HUES6 (cell line): ENCODE results near the gene ESCO1.

Experiments used
- H3K27ac ChIP-seq: 2 replicates; pipeline ENCODE4 v1.7.0; 2013; ENCODE audit warnings: low read depth, mild to moderate bottlenecking, low read length, inconsistent platforms
- H3K27me3 ChIP-seq: 2 replicates; pipeline ENCODE4 v1.6.1; 2013; ENCODE audit warnings: low read length; ENCODE audit not compliant: control insufficient read depth, insufficient read depth
- H3K36me3 ChIP-seq: 2 replicates; pipeline ENCODE4 v1.6.1; 2013; ENCODE audit warnings: low read length; ENCODE audit not compliant: control insufficient read depth, insufficient read depth
- H3K4me1 ChIP-seq: 2 replicates; pipeline ENCODE4 v1.6.1; 2013; ENCODE audit warnings: low read length; ENCODE audit not compliant: control insufficient read depth, insufficient read depth
- H3K4me3 ChIP-seq: 2 replicates; pipeline ENCODE4 v1.5.1; 2013; ENCODE audit warnings: low read depth, low read length
- H3K9ac ChIP-seq: one replicate; pipeline ENCODE4 v1.6.1; 2013; ENCODE audit warnings: mild to moderate bottlenecking, low read length
- H3K9me3 ChIP-seq: 2 replicates; pipeline ENCODE4 v1.6.1; 2013; ENCODE audit warnings: low read depth, low read length; ENCODE audit not compliant: control insufficient read depth, insufficient read depth

Gene ESCO1

GRCh38 chr18:21571772-21572171, 28.7 kb downstream of the ESCO1 start:
- peaks cover 83% of the 10 kb centered on the region for H3K36me3 ChIP-seq

GRCh38 chr18:21559195-21559594, 41.3 kb downstream of the ESCO1 start:
- Histone ChIP-seq H3K36me3 (peaks cover 63% of the 10 kb centered on the region), H3K4me1 (no peaks in the 10 kb centered on the region), H3K9me3 (no peaks in the 10 kb centered on the region), H3K27me3 (no peaks in the 10 kb centered on the region), H3K27ac (no peak overlapping the region), H3K9ac (no peak overlapping the region), H3K4me3 (no peak overlapping the region)

More at GRCh38 chr18:21571772-21572171, 28.7 kb downstream of the ESCO1 start:
- Histone ChIP-seq H3K4me1 (no peaks in the 10 kb centered on the region), H3K9me3 (no peaks in the 10 kb centered on the region), H3K27ac (no peak overlapping the region), H3K4me3 (no peak overlapping the region), H3K9ac (no peak overlapping the region), H3K27me3 (no peaks in the 10 kb centered on the region)

- no peak overlapping the region for H3K27ac ChIP-seq
- H3K4me3 ChIP-seq: no peak overlapping the region
- H3K4me1 ChIP-seq: no peaks in the 10 kb centered on the region
- H3K27me3 ChIP-seq: no peaks in the 10 kb centered on the region
- H3K36me3 ChIP-seq: peaks cover 57% of the 10 kb centered on the region
- H3K9ac ChIP-seq: no peak overlapping the region
- no peaks in the 10 kb centered on the region for H3K9me3 ChIP-seq
These were observed 42.8 kb downstream of the ESCO1 start for GRCh38 chr18:21557607-21558253.

- H3K4me1 ChIP-seq: no peaks in the 10 kb centered on the region
- no peak overlapping the region for H3K4me3 ChIP-seq
- H3K9ac ChIP-seq: no peak overlapping the region
- H3K9me3 ChIP-seq: no peaks in the 10 kb centered on the region
- no peaks in the 10 kb centered on the region for H3K27me3 ChIP-seq
- H3K36me3 ChIP-seq: peaks cover 33% of the 10 kb centered on the region
- H3K27ac ChIP-seq: no peak overlapping the region
These were observed 50.0 kb downstream of the ESCO1 start for GRCh38 chr18:21550510-21550970.

- H3K9ac ChIP-seq: no peak overlapping the region
- H3K4me3 ChIP-seq: no peak overlapping the region
- H3K4me1 ChIP-seq: no peaks in the 10 kb centered on the region
- H3K27me3 ChIP-seq: no peaks in the 10 kb centered on the region
- no peak overlapping the region for H3K27ac ChIP-seq
- H3K36me3 ChIP-seq: peaks cover 28% of the 10 kb centered on the region
- no peaks in the 10 kb centered on the region for H3K9me3 ChIP-seq
These were observed 51.9 kb downstream of the ESCO1 start for GRCh38 chr18:21548647-21549046.

GRCh38 chr18:21546423-21546822, 54.1 kb downstream of the ESCO1 start:
- Histone ChIP-seq H3K4me3 (no peak overlapping the region), H3K27ac (no peak overlapping the region), H3K27me3 (no peaks in the 10 kb centered on the region), H3K36me3 (peaks cover 19% of the 10 kb centered on the region), H3K9me3 (no peaks in the 10 kb centered on the region), H3K9ac (no peak overlapping the region), H3K4me1 (no peaks in the 10 kb centered on the region)

- Histone ChIP-seq H3K27me3 (no peaks in the 10 kb centered on the region), H3K36me3 (peaks cover 51% of the 10 kb centered on the region), H3K27ac (no peak overlapping the region), H3K4me1 (no peaks in the 10 kb centered on the region), H3K9ac (no peak overlapping the region), H3K4me3 (no peak overlapping the region), H3K9me3 (no peaks in the 10 kb centered on the region)
These were observed 62.3 kb downstream of the ESCO1 start for GRCh38 chr18:21538230-21538629.

GRCh38 chr18:21534327-21534726, 66.2 kb downstream of the ESCO1 start:
- Histone ChIP-seq H3K4me3 (no peak overlapping the region), H3K27me3 (no peaks in the 10 kb centered on the region), H3K27ac (no peak overlapping the region), H3K4me1 (no peaks in the 10 kb centered on the region), H3K9ac (no peak overlapping the region), H3K9me3 (no peaks in the 10 kb centered on the region), H3K36me3 (peaks cover 81% of the 10 kb centered on the region)

GRCh38 chr18:21526463-21526862, 74.0 kb downstream of the ESCO1 start:
- Histone ChIP-seq H3K36me3 (peaks cover 66% of the 10 kb centered on the region), H3K27ac (no peak overlapping the region), H3K9ac (no peak overlapping the region), H3K4me1 (no peaks in the 10 kb centered on the region), H3K27me3 (no peaks in the 10 kb centered on the region), H3K4me3 (no peak overlapping the region), H3K9me3 (no peaks in the 10 kb centered on the region)

GRCh38 chr18:21525916-21526315, 74.6 kb downstream of the ESCO1 start:
- Histone ChIP-seq H3K27me3 (no peaks in the 10 kb centered on the region), H3K4me3 (no peak overlapping the region), H3K9me3 (no peaks in the 10 kb centered on the region), H3K9ac (no peak overlapping the region), H3K27ac (no peak overlapping the region), H3K4me1 (no peaks in the 10 kb centered on the region), H3K36me3 (peaks cover 61% of the 10 kb centered on the region)

- H3K36me3 ChIP-seq: peaks cover 57% of the 10 kb centered on the region
- no peak overlapping the region for H3K9ac ChIP-seq
- H3K4me1 ChIP-seq: no peaks in the 10 kb centered on the region
- H3K27me3 ChIP-seq: no peaks in the 10 kb centered on the region
- no peak overlapping the region for H3K4me3 ChIP-seq
- no peaks in the 10 kb centered on the region for H3K9me3 ChIP-seq
- no peak overlapping the region for H3K27ac ChIP-seq
These were observed 78.0 kb downstream of the ESCO1 start for GRCh38 chr18:21522530-21522929.
